AG09309 (cell line): ENCODE data around the gene FLOT2.

Source experiments
- DNase-seq: peaks from one replicate; pipeline ENCODE4 v3.0.0-alpha.2; 2010; ENCODE audit warnings: low read depth
- H3K4me3 ChIP-seq: 2 replicates; pipeline ENCODE4 v1.5.1; 2011; ENCODE audit warnings: mild to moderate bottlenecking, low read depth, low read length, moderate library complexity; ENCODE audit not compliant: control insufficient read depth
- TF ChIP-seq, protein P1 (sequence below): IDR thresholded peaks from 2 replicates; pipeline ENCODE4 v1.5.1; 2011; ENCODE audit warnings: mild to moderate bottlenecking, low read depth, low read length, inconsistent platforms; ENCODE audit not compliant: insufficient read depth, control insufficient read depth; ENCODE audit errors: missing control alignments

Gene FLOT2

DNA sequence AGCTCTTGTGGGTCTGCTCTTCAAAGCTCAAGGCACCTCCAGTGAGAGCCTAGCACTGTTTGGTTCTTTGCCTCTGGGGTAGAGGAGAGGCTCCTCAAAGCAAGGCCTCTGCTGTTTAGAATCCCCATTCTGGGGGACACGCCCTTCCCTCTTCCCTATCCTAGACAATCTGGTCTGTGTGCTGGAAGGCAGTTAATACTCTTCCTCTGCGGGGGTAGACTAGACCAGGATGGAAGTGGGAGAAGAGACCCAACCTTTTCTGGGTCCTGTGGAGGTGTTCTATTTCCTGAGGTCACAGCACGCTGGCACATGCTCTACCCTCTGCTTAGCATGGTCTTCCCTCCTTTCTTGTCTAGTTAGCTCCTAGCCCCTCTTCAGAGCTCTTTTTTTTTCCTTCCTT, 35.0 kb downstream of the FLOT2 start:
- H3K4me3 ChIP-seq, result no peak overlapping the region
- TF ChIP-seq, protein P1, sequence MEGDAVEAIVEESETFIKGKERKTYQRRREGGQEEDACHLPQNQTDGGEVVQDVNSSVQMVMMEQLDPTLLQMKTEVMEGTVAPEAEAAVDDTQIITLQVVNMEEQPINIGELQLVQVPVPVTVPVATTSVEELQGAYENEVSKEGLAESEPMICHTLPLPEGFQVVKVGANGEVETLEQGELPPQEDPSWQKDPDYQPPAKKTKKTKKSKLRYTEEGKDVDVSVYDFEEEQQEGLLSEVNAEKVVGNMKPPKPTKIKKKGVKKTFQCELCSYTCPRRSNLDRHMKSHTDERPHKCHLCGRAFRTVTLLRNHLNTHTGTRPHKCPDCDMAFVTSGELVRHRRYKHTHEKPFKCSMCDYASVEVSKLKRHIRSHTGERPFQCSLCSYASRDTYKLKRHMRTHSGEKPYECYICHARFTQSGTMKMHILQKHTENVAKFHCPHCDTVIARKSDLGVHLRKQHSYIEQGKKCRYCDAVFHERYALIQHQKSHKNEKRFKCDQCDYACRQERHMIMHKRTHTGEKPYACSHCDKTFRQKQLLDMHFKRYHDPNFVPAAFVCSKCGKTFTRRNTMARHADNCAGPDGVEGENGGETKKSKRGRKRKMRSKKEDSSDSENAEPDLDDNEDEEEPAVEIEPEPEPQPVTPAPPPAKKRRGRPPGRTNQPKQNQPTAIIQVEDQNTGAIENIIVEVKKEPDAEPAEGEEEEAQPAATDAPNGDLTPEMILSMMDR, result no peak
- DNase-seq, result no peak

DNA sequence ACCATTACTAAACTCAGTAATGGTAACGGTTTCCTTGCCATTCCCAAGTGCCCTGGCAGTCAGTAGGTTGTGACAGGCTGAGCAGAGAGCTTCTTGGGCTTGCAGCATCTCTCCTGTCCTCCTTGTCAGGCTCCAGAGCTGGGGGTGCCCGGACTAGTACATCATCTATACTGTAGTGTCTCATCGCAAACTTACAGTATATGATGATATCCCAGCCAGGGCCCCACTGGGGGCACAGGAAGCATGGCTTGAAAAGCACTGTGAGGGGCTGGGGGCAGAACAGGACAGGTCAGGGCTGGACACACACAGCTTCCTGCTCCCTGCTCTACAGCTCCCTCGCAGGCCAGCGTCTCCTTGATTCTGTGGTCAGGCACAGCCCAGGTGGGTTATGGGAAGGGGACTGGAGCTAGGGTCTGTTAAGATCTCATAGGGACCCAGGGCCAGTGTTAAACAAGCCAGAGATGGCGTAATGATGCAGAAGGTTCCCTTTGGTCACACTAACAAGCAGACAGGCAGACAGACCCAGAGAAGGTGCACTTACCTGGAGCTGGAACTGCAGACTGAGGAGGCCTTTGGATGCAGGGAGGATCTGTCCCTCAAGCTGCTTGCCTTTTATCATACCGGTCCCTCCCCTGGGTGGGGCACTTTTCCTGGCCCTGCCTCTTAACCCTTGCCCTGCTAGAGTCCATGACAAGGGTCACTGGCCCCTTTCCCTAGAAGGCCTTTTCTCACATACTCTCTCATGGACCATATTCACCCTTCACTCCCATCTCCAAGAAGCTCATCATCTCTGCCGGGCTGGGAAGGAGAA, 35.9 kb downstream of the FLOT2 start:
- TF ChIP-seq, protein P1, result no peak

DNA sequence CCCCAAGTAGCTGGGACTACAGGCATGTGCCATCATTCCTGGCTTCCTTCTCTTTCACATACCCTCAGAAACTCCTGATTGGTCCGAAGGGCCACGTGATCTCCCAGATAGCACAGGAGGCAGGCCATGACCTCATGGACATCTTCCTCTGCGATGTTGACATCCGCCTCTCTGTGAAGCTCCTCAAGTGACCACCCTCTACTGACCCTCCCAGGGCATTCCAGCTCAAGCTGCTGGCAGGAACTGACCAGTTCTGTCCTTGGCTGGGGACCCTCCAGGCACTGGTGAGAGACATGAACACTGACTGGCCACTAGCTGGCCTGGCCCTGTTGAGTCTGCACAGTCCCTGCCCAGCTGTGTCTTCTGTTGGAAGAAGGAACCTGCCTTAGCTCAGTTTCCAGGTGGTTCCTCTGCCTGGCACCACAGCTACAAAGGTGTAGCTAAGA, 37.1 kb downstream of the FLOT2 start:
- DNase-seq, result no peak
- TF ChIP-seq, protein P1, result no peak
- no peak overlapping the region for H3K4me3 ChIP-seq

More for the DNA sequence above, 35.9 kb downstream of the FLOT2 start:
- DNase-seq, result no peak
- H3K4me3 ChIP-seq, result no peak overlapping the region

DNA sequence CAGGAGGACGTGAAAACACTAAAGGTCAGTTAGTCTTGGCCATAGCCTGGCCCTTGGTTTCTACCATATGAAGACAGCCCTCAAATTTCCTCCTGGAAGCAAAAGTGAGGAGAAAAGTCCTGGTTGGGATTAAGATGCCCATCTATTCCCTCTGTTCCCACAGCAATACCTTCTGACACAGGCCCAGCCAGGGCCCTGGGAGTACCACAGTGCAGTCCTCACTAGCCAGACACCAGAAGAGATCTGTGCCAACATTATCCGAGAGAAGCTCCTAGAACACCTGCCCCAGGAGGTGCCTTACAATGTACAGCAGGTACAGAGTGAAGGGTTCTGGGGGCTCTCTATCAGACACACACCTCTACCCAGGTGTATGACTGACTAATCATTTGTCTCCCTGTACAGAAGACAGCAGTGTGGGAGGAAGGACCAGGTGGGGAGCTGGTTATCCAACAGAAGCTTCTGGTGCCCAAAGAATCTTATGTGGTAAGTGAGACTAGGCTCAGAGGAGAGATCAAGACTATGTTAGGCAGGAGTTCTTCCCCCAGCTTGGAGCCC, 38.7 kb downstream of the FLOT2 start:
- DNase-seq, result no peak
- TF ChIP-seq, protein P1, result no peak
- no peak overlapping the region for H3K4me3 ChIP-seq

DNA sequence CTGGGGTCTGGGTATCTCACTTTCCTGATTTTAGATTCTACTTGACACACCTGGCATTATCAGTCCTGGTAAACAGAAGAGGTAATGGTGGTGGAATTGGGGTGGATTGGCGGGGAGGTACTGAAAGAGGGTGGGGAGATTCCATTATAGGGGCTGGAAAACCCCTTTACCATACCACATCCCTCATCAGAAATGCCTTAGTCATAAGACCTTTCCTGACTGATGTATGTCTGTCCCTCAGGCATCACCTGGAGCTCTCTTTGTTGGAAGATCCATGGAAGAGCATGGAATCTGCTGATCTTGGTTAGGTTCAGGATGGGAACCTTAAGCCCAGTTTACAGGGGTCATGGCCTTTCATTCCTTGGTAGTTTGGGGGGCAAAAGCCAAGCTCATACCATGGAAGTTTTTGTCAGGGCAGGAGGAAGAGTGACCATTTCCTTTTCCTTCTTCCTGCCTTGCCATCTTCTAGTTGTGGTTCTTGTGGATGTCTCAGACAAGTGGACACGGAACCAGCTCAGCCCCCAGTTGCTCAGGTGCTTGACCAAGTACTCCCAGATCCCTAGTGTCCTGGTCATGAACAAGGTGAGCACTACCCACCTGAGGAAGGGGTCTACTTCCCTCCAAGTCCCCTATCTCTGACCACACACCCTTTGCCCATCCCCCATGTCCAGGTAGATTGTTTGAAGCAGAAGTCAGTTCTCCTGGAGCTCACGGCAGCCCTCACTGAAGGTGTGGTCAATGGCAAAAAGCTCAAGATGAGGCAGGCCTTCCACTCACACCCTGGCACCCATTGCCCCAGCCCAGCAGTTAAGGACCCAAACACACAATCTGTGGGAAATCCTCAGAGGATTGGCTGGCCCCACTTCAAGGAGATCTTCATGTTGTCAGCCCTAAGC, 39.4 kb downstream of the FLOT2 start:
- TF ChIP-seq, protein P1, result no peak
- no peak for DNase-seq
- no peak overlapping the region for H3K4me3 ChIP-seq

DNA sequence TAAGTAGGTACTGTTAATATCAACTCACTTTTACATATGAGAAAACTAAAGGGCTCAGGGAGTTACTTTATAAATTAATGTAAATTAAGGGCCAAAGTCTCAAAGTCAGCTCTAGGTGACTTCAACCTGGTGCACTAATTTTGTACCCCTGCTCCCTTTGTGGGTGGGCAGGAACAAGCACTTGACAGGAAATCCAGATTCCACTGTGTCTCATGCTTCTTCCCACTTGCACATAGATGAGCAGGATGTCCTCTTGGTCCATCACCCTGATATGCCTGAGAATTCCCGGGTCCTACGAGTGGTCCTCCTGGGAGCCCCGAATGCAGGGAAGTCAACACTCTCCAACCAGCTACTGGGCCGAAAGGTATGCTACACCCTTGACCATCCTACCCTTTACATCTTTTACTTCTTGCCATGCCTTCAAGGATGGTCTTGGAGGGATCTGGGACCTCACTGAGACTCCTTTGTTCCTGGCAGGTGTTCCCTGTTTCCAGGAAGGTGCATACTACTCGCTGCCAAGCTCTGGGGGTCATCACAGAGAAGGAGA, 41.4 kb downstream of the FLOT2 start:
- TF ChIP-seq, protein P1, result no peak
- no peak for DNase-seq
- no peak overlapping the region for H3K4me3 ChIP-seq
